H1 (cell line): ENCODE measurements around the gene NIFK. TPM values are rescaled to one million over a fixed set of nuclear protein-coding genes. Genes with fewer than 3 reads are reported as not detected.

Experiments used
- BCL11A ChIP-seq, 2 experiments: IDR thresholded peaks; one replicate each; pipeline ENCODE4 v1.6.1; 2011; ENCODE audit warnings: low read depth in 2 of 2, low read length in 2 of 2, mild to moderate bottlenecking in 2 of 2
- MAFK ChIP-seq: IDR thresholded peaks from 2 replicates; pipeline ENCODE4 v1.6.1; 2012; ENCODE audit warnings: low read depth, mild to moderate bottlenecking, improper control_type of control experiment, low read length
- polyA plus RNA-seq, 7 experiments: library from polyadenylated mRNA; depleted of rRNA in 3 of 7; stranded (reverse) in 5 of 7; unstranded in 2 of 7; fragments of >200 nt in 5 of 7; fragments of 200-250 nt in 2 of 7; gene quantifications; 1 replicate in 5 of 7; 2 replicates in 1 of 7; 4 replicates in 1 of 7; pipeline versions ENCODE4 v1.2.1 to v1.2.3, GENCODE V29; 2011 to 2013; ENCODE audit warnings: missing spikeins in 2 of 7, mixed read lengths in 2 of 7
- total RNA-seq: library from RNA; stranded (reverse); fragmentation: NEBNext Ultra II Directional; extraction: Animal tissue kit (Norgen Biotek cat#: 25700); gene quantifications from 2 replicates; pipeline ENCODE4 v1.2.1, GENCODE V29; 2021
- TF ChIP-seq, protein P1 (sequence below), 3 experiments: IDR thresholded peaks; 1 replicate in 2 of 3; 2 replicates in 1 of 3; pipeline versions ENCODE4 v1.5.1 to v1.6.1; 2011; ENCODE audit warnings: low read length in 3 of 3, mild to moderate bottlenecking in 3 of 3, inconsistent platforms in 2 of 3, low read depth in 1 of 3, moderate library complexity in 1 of 3; ENCODE audit not compliant: insufficient read depth in 1 of 3; ENCODE audit errors: control extremely low read depth in 1 of 3

The NIFK gene
- total and polyA plus RNA-seq, 2 of the 8 experiments (the other 6 are each of a cell fraction or from before 2014, with no cell fraction given) = 24.4 to 117 TPM

DNA sequence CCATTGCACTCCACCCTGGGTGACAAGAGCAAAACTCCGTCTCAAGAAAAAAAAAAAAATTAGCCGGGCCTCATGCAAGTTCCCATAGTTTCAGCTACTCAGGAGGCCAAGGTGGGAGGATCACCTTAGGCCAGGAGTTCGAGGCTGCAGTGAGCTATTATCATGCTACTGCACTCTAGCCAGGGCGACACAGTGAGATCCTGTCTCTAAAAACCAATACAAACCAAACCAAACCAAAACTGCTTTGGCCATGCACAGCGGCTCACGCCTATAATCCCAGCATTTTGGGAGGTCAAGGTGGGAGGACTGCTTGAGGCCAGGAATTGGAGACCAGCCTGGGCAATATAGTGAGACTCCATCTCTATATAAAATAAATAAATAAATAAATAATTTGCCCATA lies 19.1 kb downstream of the NIFK start (continued):
- TF ChIP-seq, protein P1, sequence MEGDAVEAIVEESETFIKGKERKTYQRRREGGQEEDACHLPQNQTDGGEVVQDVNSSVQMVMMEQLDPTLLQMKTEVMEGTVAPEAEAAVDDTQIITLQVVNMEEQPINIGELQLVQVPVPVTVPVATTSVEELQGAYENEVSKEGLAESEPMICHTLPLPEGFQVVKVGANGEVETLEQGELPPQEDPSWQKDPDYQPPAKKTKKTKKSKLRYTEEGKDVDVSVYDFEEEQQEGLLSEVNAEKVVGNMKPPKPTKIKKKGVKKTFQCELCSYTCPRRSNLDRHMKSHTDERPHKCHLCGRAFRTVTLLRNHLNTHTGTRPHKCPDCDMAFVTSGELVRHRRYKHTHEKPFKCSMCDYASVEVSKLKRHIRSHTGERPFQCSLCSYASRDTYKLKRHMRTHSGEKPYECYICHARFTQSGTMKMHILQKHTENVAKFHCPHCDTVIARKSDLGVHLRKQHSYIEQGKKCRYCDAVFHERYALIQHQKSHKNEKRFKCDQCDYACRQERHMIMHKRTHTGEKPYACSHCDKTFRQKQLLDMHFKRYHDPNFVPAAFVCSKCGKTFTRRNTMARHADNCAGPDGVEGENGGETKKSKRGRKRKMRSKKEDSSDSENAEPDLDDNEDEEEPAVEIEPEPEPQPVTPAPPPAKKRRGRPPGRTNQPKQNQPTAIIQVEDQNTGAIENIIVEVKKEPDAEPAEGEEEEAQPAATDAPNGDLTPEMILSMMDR (IDR thresholded peaks at IDR 0.05; ENCODE audit: control extremely low read depth in 1 of 3, insufficient read depth in 1 of 3, low read depth in 1 of 3, low read length in 3 of 3) = no peak
- TF ChIP-seq MAFK (no peak), BCL11A (IDR thresholded peaks at IDR 0.05; ENCODE audit: low read depth in 2 of 2, low read length in 2 of 2) (no peak)
